BE2C (cell line): ENCODE data around the gene MAP2K2.

Source experiments
- DNase-seq: peaks from one replicate; pipeline ENCODE4 v3.0.0-alpha.2; 2020
- H3K27me3 ChIP-seq: fragments of 250-450 bp; sonication (Bioruptor Pico); 2 replicates; pipeline ENCODE4 v1.5.1; 2020; ENCODE audit warnings: mild to moderate bottlenecking
- H3K36me3 ChIP-seq: fragments of 250-450 bp; sonication (Bioruptor Pico); 2 replicates; pipeline ENCODE4 v1.5.1; 2020; ENCODE audit warnings: mild to moderate bottlenecking
- H3K4me1 ChIP-seq: fragments of 250-450 bp; sonication (Bioruptor Pico); 2 replicates; pipeline ENCODE4 v1.5.1; 2020
- H3K4me3 ChIP-seq: 2 replicates; pipeline ENCODE4 v1.5.1; 2011; ENCODE audit warnings: low read depth, low read length
- H3K9me3 ChIP-seq: fragments of 250-450 bp; sonication (Bioruptor Pico); 2 replicates; pipeline ENCODE4 v1.5.1; 2020
- TF ChIP-seq, protein P1 (sequence below): IDR thresholded peaks from 2 replicates; pipeline ENCODE4 v1.5.1; 2012; ENCODE audit warnings: mild to moderate bottlenecking, low read depth, low read length

MAP2K2 gene

GRCh38 chr19:4113398-4114088 lies 10.4 kb downstream of the MAP2K2 start:
- Histone ChIP-seq H3K9me3 (no peaks in the 10 kb centered on the region), H3K4me1 (no peaks in the 10 kb centered on the region), H3K4me3 (no peak overlapping the region), H3K27me3 (no peaks in the 10 kb centered on the region), H3K36me3 (peaks cover 64% of the 10 kb centered on the region)
- TF ChIP-seq, protein P1, sequence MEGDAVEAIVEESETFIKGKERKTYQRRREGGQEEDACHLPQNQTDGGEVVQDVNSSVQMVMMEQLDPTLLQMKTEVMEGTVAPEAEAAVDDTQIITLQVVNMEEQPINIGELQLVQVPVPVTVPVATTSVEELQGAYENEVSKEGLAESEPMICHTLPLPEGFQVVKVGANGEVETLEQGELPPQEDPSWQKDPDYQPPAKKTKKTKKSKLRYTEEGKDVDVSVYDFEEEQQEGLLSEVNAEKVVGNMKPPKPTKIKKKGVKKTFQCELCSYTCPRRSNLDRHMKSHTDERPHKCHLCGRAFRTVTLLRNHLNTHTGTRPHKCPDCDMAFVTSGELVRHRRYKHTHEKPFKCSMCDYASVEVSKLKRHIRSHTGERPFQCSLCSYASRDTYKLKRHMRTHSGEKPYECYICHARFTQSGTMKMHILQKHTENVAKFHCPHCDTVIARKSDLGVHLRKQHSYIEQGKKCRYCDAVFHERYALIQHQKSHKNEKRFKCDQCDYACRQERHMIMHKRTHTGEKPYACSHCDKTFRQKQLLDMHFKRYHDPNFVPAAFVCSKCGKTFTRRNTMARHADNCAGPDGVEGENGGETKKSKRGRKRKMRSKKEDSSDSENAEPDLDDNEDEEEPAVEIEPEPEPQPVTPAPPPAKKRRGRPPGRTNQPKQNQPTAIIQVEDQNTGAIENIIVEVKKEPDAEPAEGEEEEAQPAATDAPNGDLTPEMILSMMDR, result no peak
- no peak for DNase-seq

DNA sequence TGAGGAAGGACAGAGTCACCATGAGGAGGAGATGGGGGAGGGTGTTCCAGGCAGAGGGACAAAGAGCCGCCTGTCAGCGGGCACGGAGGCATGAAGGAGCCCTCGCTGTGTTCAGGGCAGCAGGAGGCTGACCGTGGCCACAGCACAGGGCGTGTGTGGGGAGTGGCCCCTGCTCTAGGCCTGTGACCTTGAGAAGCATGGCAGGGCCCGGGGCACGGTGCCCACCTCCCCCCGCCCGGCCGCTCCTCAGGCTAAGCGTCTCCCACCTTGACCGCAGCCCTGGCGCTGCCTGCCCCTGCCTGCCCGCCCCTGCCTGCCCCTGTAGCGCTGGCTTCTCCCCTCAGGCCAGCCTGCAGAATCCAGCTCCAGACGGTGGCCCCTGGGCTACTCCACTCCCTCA lies 11.6 kb downstream of the MAP2K2 start:
- no peaks in the 10 kb centered on the region for H3K9me3 ChIP-seq
- H3K4me3 ChIP-seq, result no peak overlapping the region
- TF ChIP-seq, protein P1, result no peak
- no peak for DNase-seq
- peaks cover 65% of the 10 kb centered on the region for H3K36me3 ChIP-seq
- H3K27me3 ChIP-seq, result no peaks in the 10 kb centered on the region
- H3K4me1 ChIP-seq, result no peaks in the 10 kb centered on the region

GRCh38 chr19:4109626-4109945 lies 14.3 kb downstream of the MAP2K2 start:
- Histone ChIP-seq H3K36me3 (peaks cover 66% of the 10 kb centered on the region), H3K4me1 (no peaks in the 10 kb centered on the region), H3K9me3 (no peaks in the 10 kb centered on the region), H3K27me3 (no peaks in the 10 kb centered on the region), H3K4me3 (no peak overlapping the region)
- DNase-seq, result no peak
- TF ChIP-seq, protein P1, result no peak

- no peak overlapping the region for H3K4me3 ChIP-seq
- no peaks in the 10 kb centered on the region for H3K4me1 ChIP-seq
- peaks cover 60% of the 10 kb centered on the region for H3K36me3 ChIP-seq
- TF ChIP-seq, protein P1, result no peak
- no peaks in the 10 kb centered on the region for H3K9me3 ChIP-seq
- no peak for DNase-seq
- H3K27me3 ChIP-seq, result no peaks in the 10 kb centered on the region
Observed at GRCh38 chr19:4108767-4109625, 14.9 kb downstream of the MAP2K2 start.

- TF ChIP-seq, protein P1, result no peak
- Histone ChIP-seq H3K4me1 (no peaks in the 10 kb centered on the region), H3K4me3 (no peak overlapping the region), H3K9me3 (no peaks in the 10 kb centered on the region), H3K27me3 (no peaks in the 10 kb centered on the region), H3K36me3 (peaks cover 57% of the 10 kb centered on the region)
- no peak for DNase-seq
Observed at GRCh38 chr19:4103080-4103433, 20.9 kb downstream of the MAP2K2 start.
